ENCODE data around the gene ZNF280D.
"Not testable (repeated sequence)": the region's sequence is repeated elsewhere in the genome, so short reads cannot be mapped to it uniquely, and the experiment has no call there.

ZNF280D gene

DNA sequence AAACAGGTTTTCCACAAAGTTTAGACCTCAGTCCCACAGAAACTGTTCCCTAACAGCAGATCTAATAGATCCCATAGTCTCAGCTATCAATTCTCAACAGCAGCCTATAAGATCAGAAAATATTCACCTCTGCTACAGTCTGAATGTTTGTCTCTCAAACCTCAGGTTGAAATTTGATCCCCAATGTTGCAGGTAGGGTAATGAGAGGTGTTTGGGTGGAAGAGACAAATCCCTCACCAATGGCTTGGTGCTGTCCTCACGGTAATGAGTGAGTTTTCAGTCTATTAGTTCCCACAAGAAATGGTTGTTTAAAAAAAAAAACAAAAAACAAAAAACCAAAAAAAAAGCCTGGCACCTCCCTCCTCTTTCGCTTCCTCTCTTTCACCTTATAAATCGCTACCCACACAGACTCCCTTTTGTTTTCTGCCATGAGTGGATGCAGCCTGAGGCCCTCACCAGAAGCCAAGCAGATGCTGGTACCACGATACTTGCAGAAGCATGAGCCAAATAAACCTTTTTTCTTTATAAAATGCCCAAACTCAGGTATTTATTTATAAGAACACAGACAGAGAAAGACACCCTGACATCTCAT is 14.2 kb downstream of the ZNF280D start:
- peaks cover 5% of the 10 kb centered on the region for H3K4me1 ChIP-seq
- H2AFZ ChIP-seq = no peak overlapping the region
- H3K4me3 ChIP-seq (ENCODE audit: low read depth, low read length) = no peak overlapping the region
- no peaks in the 10 kb centered on the region for H3K9me3 ChIP-seq (ENCODE audit: control insufficient read depth, low read length)
- H3K27ac ChIP-seq = no peak overlapping the region
- peaks cover 27% of the 10 kb centered on the region for H3K79me2 ChIP-seq
- no peaks in the 10 kb centered on the region for H3K27me3 ChIP-seq (ENCODE audit: control insufficient read depth, insufficient read depth, low read length)
- TF ChIP-seq, protein P1, sequence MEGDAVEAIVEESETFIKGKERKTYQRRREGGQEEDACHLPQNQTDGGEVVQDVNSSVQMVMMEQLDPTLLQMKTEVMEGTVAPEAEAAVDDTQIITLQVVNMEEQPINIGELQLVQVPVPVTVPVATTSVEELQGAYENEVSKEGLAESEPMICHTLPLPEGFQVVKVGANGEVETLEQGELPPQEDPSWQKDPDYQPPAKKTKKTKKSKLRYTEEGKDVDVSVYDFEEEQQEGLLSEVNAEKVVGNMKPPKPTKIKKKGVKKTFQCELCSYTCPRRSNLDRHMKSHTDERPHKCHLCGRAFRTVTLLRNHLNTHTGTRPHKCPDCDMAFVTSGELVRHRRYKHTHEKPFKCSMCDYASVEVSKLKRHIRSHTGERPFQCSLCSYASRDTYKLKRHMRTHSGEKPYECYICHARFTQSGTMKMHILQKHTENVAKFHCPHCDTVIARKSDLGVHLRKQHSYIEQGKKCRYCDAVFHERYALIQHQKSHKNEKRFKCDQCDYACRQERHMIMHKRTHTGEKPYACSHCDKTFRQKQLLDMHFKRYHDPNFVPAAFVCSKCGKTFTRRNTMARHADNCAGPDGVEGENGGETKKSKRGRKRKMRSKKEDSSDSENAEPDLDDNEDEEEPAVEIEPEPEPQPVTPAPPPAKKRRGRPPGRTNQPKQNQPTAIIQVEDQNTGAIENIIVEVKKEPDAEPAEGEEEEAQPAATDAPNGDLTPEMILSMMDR (IDR thresholded peaks at IDR 0.05) = no peak
- no peak overlapping the region for H3K9ac ChIP-seq
- H3K4me2 ChIP-seq (ENCODE audit: low read length) = no peak overlapping the region
- no peaks in the 10 kb centered on the region for H3K36me3 ChIP-seq (ENCODE audit: control insufficient read depth, insufficient read depth, low read length)

DNA sequence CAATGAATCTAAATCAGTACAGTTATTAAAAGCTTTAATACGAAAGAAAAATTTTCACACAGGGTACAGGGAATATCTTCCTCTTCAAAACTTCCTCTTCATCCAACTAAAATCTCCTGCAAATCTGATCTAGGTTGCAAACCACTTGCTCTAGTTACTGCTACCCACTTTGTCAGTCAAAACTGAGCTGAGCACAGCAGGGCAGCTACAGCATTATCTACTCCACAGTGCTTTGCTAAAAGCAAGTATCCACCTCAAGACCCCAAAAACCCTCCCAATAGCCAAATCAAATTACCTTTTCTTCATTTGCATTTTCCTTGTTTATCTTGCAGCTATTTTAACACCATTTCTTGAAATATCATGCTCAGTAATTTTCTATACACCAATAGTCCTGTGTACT is 14.7 kb downstream of the ZNF280D start:
- Histone ChIP-seq H3K27ac (no peak overlapping the region), H3K79me2 (peaks cover 24% of the 10 kb centered on the region), H3K9ac (no peak overlapping the region), H3K4me3 (ENCODE audit: low read depth, low read length) (no peak overlapping the region), H3K4me1 (peaks cover 5% of the 10 kb centered on the region), H3K4me2 (ENCODE audit: low read length) (no peak overlapping the region), H3K36me3 (ENCODE audit: control insufficient read depth, insufficient read depth, low read length) (no peaks in the 10 kb centered on the region), H2AFZ (no peak overlapping the region), H3K27me3 (ENCODE audit: control insufficient read depth, insufficient read depth, low read length) (no peaks in the 10 kb centered on the region), H3K9me3 (ENCODE audit: control insufficient read depth, low read length) (no peaks in the 10 kb centered on the region)
- TF ChIP-seq, protein P1 (IDR thresholded peaks at IDR 0.05) = no peak

DNA sequence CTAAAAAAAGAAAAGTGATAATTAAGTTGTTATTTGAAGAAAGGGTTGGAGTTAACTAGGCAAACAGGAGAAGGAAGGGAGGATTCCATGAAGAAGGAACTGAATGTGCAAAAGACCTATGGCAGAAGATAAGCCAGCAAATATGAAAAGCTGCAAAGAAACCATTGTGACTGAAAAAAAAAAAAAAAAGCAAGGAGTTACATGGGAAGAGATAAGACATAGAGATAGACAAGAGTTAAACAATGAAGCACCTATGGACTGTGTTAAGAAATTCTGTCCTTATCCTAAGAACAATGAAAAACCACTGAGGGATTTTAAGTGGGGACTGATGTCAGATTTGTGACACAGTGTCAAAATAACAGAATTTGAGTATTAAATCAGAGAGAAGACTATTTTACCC is 17.0 kb downstream of the ZNF280D start:
- Histone ChIP-seq H2AFZ (no peak overlapping the region), H3K4me2 (ENCODE audit: low read length) (no peak overlapping the region), H3K36me3 (ENCODE audit: control insufficient read depth, insufficient read depth, low read length) (no peaks in the 10 kb centered on the region), H3K4me3 (ENCODE audit: low read depth, low read length) (no peak overlapping the region), H3K4me1 (peaks cover 5% of the 10 kb centered on the region), H3K27me3 (ENCODE audit: control insufficient read depth, insufficient read depth, low read length) (no peaks in the 10 kb centered on the region), H3K27ac (no peak overlapping the region), H3K9ac (no peak overlapping the region), H3K9me3 (ENCODE audit: control insufficient read depth, low read length) (no peaks in the 10 kb centered on the region), H3K79me2 (peaks cover 19% of the 10 kb centered on the region)
- TF ChIP-seq, protein P1 (IDR thresholded peaks at IDR 0.05) = no peak

DNA sequence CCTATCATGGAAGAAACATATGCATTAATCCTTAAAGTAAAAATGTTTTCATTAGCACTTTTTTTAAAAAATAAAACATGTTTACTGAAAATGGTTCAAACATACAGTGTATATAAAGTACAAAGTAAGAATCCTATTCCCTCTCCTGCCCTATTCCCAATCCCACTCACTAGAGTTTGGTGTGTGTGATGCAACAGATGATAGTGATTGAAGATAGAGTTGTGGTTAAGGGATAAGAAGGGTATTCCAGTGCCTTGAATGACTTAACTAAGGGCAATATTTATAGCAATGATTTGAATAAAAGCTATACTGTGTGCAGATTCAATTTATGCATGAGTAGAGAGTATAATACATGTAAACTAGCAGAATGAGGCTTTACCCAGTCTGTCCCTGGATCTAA is 18.1 kb downstream of the ZNF280D start:
- Histone ChIP-seq H3K36me3 (ENCODE audit: control insufficient read depth, insufficient read depth, low read length) (no peaks in the 10 kb centered on the region), H2AFZ (no peak overlapping the region), H3K79me2 (peaks cover 11% of the 10 kb centered on the region), H3K4me3 (ENCODE audit: low read depth, low read length) (no peak overlapping the region), H3K9ac (no peak overlapping the region), H3K4me2 (ENCODE audit: low read length) (no peak overlapping the region), H3K27me3 (ENCODE audit: control insufficient read depth, insufficient read depth, low read length) (no peaks in the 10 kb centered on the region), H3K4me1 (peaks cover 5% of the 10 kb centered on the region), H3K27ac (no peak overlapping the region), H3K9me3 (ENCODE audit: control insufficient read depth, low read length) (no peaks in the 10 kb centered on the region)
- TF ChIP-seq, protein P1 (IDR thresholded peaks at IDR 0.05) = no peak

DNA sequence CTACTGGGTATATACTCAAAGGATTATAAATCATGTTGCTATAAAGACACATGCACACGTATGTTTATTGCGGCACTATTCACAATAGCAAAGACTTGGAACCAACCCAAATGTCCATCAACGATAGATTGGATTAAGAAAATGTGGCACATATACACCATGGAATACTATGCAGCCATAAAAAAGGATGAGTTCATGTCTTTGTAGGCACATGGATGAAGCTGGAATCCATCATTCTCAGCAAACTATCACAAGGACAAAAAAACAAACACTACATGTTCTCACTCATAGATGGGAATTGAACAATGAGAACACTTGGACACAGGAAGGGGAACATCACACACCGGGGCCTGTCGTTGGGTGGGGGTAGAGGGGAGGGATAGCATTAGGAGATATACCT is 23.8 kb downstream of the ZNF280D start:
- not testable (repeated sequence) for H3K4me2 ChIP-seq (ENCODE audit: low read length); H3K4me1 ChIP-seq; H3K4me3 ChIP-seq (ENCODE audit: low read depth, low read length); H3K9me3 ChIP-seq (ENCODE audit: control insufficient read depth, low read length); H3K36me3 ChIP-seq (ENCODE audit: control insufficient read depth, insufficient read depth, low read length); H3K27ac ChIP-seq; H3K79me2 ChIP-seq; H3K9ac ChIP-seq; H2AFZ ChIP-seq; H3K27me3 ChIP-seq (ENCODE audit: control insufficient read depth, insufficient read depth, low read length)
